GM12873 (cell line): Measurements from ENCODE around the gene FAAP20.

Source experiments
- TF ChIP-seq, protein P1 (sequence below): IDR thresholded peaks from 2 replicates; pipeline ENCODE4 v1.5.1; 2012; ENCODE audit warnings: low read depth, mild to moderate bottlenecking, moderate library complexity, low read length, control low read depth; ENCODE audit not compliant: insufficient read depth; ENCODE audit errors: missing control alignments

Gene FAAP20

GRCh38 chr1:2213576-2214505 lies 19.3 kb upstream of the FAAP20 start:
- TF ChIP-seq, protein P1, sequence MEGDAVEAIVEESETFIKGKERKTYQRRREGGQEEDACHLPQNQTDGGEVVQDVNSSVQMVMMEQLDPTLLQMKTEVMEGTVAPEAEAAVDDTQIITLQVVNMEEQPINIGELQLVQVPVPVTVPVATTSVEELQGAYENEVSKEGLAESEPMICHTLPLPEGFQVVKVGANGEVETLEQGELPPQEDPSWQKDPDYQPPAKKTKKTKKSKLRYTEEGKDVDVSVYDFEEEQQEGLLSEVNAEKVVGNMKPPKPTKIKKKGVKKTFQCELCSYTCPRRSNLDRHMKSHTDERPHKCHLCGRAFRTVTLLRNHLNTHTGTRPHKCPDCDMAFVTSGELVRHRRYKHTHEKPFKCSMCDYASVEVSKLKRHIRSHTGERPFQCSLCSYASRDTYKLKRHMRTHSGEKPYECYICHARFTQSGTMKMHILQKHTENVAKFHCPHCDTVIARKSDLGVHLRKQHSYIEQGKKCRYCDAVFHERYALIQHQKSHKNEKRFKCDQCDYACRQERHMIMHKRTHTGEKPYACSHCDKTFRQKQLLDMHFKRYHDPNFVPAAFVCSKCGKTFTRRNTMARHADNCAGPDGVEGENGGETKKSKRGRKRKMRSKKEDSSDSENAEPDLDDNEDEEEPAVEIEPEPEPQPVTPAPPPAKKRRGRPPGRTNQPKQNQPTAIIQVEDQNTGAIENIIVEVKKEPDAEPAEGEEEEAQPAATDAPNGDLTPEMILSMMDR = no peak

- TF ChIP-seq, protein P1 = no peak
Observed at GRCh38 chr1:2212532-2213491, 18.2 kb upstream of the FAAP20 start.

GRCh38 chr1:2212274-2212531 lies 17.6 kb upstream of the FAAP20 start:
- TF ChIP-seq, protein P1 = no peak

DNA sequence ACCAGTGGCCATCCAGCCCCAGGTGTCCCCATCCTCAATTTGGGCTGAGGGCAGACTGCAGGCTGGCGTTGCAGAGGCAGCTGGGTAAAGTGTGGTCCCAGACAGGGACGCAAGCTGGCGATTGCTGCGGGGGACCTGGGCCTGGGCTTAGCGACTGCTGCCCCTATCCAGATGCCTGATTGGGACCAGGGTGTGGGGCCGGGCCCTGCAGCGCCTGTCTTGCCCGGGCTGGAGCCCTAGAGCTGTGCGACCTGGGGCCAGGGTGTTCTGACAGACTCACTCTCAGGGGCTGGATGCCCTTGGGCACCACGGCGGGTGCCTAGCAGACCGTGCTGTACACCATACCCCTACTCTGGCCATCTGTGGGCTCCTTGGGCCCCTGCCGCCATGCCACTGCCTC lies 16.2 kb upstream of the FAAP20 start:
- TF ChIP-seq, protein P1 = no peak

GRCh38 chr1:2210084-2210653 lies 15.6 kb upstream of the FAAP20 start:
- TF ChIP-seq, protein P1 = no peak

DNA sequence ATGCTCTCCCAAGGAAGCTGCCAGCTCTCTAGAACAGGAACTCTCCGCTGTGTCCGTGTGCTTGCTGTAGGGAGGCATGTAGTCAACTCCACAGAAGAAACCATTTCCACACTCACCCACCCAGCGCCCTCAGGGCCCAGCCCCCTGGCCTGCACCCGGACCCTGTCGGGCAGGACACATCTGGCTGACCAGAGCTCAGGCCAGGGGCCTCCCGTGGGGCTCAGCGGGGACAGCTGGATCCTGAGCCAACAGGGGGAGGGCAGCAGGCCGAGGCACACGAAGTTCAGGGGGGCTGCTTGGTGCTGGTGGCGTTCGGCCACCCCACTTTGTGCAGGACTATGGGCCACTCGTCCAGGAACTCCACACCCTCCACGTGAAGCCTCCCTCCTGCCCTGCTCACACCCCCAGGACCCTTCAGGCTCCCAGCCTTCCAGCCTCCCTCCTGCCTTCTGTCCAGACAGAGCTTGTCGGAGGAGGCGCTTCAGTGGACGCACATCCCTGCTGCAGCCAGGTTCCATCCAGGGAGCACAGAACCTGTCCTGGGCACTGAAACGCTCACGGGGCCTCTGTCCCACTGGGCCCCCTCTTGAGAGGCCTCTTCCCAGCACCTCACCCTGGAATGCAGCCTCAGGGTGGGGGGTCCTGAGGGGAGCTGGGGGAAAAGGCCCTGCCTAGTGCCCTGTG lies 15.0 kb upstream of the FAAP20 start:
- TF ChIP-seq, protein P1 = no peak
